ENCODE results near the gene PPP1R12C.
"Not testable (repeated sequence)": the region's sequence is repeated elsewhere in the genome, so short reads cannot be mapped to it uniquely, and the experiment has no call there.

Gene PPP1R12C

DNA sequence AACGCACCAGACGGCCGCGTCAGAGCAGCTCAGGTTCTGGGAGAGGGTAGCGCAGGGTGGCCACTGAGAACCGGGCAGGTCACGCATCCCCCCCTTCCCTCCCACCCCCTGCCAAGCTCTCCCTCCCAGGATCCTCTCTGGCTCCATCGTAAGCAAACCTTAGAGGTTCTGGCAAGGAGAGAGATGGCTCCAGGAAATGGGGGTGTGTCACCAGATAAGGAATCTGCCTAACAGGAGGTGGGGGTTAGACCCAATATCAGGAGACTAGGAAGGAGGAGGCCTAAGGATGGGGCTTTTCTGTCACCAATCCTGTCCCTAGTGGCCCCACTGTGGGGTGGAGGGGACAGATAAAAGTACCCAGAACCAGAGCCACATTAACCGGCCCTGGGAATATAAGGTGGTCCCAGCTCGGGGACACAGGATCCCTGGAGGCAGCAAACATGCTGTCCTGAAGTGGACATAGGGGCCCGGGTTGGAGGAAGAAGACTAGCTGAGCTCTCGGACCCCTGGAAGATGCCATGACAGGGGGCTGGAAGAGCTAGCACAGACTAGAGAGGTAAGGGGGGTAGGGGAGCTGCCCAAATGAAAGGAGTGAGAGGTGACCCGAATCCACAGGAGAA is 1.9 kb downstream of the PPP1R12C start:
- no peaks in the 10 kb centered on the region for H3K27me3 ChIP-seq (ENCODE audit: low read depth, low read length)
- peak overlapping the region; percentile 90 for H3K27ac ChIP-seq (ENCODE audit: low read length)
- H3K4me3 ChIP-seq (ENCODE audit: low read depth in 1 of 2, low read length in 2 of 2): peak overlapping the region; percentile 92 to 97
- peaks cover 15 to 54% of the 10 kb centered on the region in 2 donors for H3K4me1 ChIP-seq (ENCODE audit: control insufficient read depth in 1 of 2, insufficient read depth in 2 of 2, low read length in 2 of 2)
- H3K9me3 ChIP-seq (ENCODE audit: control insufficient read depth in 1 of 2, low read length in 2 of 2): no peaks in the 10 kb centered on the region
- H3K36me3 ChIP-seq (ENCODE audit: control insufficient read depth in 1 of 2, insufficient read depth in 2 of 2, low read length in 2 of 2): peaks cover 0 to under 1% of the 10 kb centered on the region in 2 donors

DNA sequence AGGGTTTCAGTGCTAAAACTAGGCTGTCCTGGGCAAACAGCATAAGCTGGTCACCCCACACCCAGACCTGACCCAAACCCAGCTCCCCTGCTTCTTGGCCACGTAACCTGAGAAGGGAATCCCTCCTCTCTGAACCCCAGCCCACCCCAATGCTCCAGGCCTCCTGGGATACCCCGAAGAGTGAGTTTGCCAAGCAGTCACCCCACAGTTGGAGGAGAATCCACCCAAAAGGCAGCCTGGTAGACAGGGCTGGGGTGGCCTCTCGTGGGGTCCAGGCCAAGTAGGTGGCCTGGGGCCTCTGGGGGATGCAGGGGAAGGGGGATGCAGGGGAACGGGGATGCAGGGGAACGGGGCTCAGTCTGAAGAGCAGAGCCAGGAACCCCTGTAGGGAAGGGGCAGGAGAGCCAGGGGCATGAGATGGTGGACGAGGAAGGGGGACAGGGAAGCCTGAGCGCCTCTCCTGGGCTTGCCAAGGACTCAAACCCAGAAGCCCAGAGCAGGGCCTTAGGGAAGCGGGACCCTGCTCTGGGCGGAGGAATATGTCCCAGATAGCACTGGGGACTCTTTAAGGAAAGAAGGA is 2.8 kb downstream of the PPP1R12C start:
- H3K36me3 ChIP-seq (ENCODE audit: control insufficient read depth in 1 of 2, insufficient read depth in 2 of 2, low read length in 2 of 2): peaks cover 0 to 9% of the 10 kb centered on the region in 2 donors
- peak overlapping the region in 1 of 2 donors; percentile 97 for H3K4me3 ChIP-seq (ENCODE audit: low read depth in 1 of 2, low read length in 2 of 2)
- peaks cover 15 to 58% of the 10 kb centered on the region in 2 donors for H3K4me1 ChIP-seq (ENCODE audit: control insufficient read depth in 1 of 2, insufficient read depth in 2 of 2, low read length in 2 of 2)
- no peaks in the 10 kb centered on the region for H3K27me3 ChIP-seq (ENCODE audit: low read depth, low read length)
- H3K9me3 ChIP-seq (ENCODE audit: control insufficient read depth in 1 of 2, low read length in 2 of 2): no peaks in the 10 kb centered on the region
- peak overlapping the region; percentile 90 for H3K27ac ChIP-seq (ENCODE audit: low read length)

DNA sequence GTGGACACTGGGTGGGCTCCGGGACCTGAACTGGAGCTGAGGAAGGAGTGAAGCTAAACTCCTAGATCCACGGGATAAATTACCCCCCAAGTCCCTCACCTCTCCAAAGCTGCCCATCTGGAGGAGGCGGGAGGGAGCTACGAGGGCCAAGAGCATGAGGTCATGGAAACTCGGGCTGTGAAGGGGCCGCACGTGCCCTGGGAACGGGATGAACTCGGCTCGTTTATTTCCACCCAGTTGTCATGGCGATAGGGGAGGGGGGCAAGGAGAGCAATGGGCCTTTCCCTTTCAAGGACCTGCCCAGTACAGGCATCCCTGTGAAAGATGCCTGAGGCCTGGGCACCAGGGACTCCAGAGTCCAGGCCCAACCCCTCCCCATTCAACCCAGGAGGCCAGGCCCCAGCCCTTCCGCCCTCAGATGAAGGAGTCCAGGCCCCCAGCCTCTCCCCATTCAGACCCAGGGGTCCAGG is 3.8 kb downstream of the PPP1R12C start:
- H3K4me1 ChIP-seq (ENCODE audit: control insufficient read depth in 1 of 2, insufficient read depth in 2 of 2, low read length in 2 of 2): peaks cover 15 to 60% of the 10 kb centered on the region in 2 donors
- H3K36me3 ChIP-seq (ENCODE audit: control insufficient read depth in 1 of 2, insufficient read depth in 2 of 2, low read length in 2 of 2): peaks cover 0 to 16% of the 10 kb centered on the region in 2 donors
- H3K4me3 ChIP-seq (ENCODE audit: low read depth in 1 of 2, low read length in 2 of 2): peak overlapping the region in 1 of 2 donors; percentile 97
- H3K9me3 ChIP-seq (ENCODE audit: control insufficient read depth in 1 of 2, low read length in 2 of 2): no peaks in the 10 kb centered on the region
- H3K27ac ChIP-seq (ENCODE audit: low read length): peak overlapping the region; percentile 85
- no peaks in the 10 kb centered on the region for H3K27me3 ChIP-seq (ENCODE audit: low read depth, low read length)

GRCh38 chr19:55112777-55113569 is 4.5 kb downstream of the PPP1R12C start:
- peaks cover 11 to 54% of the 10 kb centered on the region in 2 donors for H3K4me1 ChIP-seq (ENCODE audit: control insufficient read depth in 1 of 2, insufficient read depth in 2 of 2, low read length in 2 of 2)
- peak overlapping the region; percentile 85 for H3K27ac ChIP-seq (ENCODE audit: low read length)
- H3K27me3 ChIP-seq (ENCODE audit: low read depth, low read length): no peaks in the 10 kb centered on the region
- H3K36me3 ChIP-seq (ENCODE audit: control insufficient read depth in 1 of 2, insufficient read depth in 2 of 2, low read length in 2 of 2): peaks cover 0 to 16% of the 10 kb centered on the region in 2 donors
- H3K4me3 ChIP-seq (ENCODE audit: low read depth in 1 of 2, low read length in 2 of 2): peak overlapping the region in 1 of 2 donors; percentile 97
- H3K9me3 ChIP-seq (ENCODE audit: control insufficient read depth in 1 of 2, low read length in 2 of 2): no peaks in the 10 kb centered on the region

DNA sequence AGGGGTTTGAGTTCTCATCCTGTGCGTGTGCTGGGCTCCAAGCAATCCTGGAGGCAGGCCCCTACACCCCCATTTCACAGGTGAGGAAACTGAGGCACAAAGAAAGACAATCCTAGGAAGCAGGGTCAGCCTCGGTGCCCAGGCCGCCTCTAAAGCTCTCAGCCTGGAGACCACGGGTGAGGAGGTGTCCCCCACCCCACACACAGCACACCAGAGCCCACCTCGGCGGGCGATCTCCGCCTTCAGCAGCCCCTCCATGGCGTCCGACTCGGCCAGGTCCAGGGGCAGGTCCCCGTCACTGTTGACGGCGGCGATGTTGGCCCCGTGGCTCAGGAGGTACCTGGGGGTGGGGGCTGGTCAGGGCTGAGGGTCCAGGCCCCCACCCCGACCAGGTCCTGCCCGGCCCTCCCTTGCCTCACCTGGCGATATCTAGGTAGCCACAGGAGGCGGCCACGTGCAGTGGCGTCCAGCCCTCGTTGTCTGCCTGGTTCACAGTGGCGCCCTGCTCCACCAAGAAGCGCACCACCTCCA is 5.1 kb downstream of the PPP1R12C start:
- Histone ChIP-seq H3K27me3 (ENCODE audit: low read depth, low read length) (no peaks in the 10 kb centered on the region), H3K36me3 (ENCODE audit: control insufficient read depth in 1 of 2, insufficient read depth in 2 of 2, low read length in 2 of 2) (peaks cover 0 to 16% of the 10 kb centered on the region in 2 donors), H3K4me1 (ENCODE audit: control insufficient read depth in 1 of 2, insufficient read depth in 2 of 2, low read length in 2 of 2) (peaks cover 11 to 54% of the 10 kb centered on the region in 2 donors), H3K4me3 (ENCODE audit: low read depth in 1 of 2, low read length in 2 of 2) (peak overlapping the region in 1 of 2 donors; percentile 97), H3K9me3 (ENCODE audit: control insufficient read depth in 1 of 2, low read length in 2 of 2) (no peaks in the 10 kb centered on the region), H3K27ac (ENCODE audit: low read length) (peak overlapping the region; percentile 85)

DNA sequence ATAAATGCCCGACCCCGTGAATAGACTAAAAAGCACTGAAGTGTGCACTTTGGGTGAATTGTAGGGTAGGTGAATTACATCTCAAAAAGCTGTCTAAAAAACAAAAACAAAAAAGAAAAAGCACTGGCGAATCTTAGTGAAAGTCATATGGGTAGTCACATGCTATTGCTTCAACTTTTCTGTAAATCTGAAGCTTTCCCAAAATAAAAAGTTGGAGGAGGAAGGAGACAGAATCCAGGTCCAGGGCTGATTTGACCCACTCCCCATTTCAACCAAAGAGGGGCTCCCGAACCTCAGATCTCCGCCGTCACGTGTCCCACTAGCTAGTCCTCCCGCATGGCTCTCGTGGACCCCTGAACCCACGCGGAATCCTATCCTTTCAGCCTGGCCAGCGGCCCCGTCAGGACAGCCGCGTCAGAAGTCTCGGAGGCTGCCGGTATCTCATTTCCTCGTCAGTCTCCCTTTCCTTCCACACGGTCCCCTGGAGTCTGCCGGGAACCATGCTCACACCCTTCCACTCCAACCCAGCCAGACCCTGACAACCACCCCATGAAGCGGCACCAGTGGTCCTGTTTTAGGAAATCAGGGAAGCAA is 6.1 kb downstream of the PPP1R12C start:
- Histone ChIP-seq H3K9me3 (ENCODE audit: control insufficient read depth in 1 of 2, low read length in 2 of 2) (no peaks in the 10 kb centered on the region), H3K27ac (ENCODE audit: low read length) (peak overlapping the region; percentile 68), H3K4me1 (ENCODE audit: control insufficient read depth in 1 of 2, insufficient read depth in 2 of 2, low read length in 2 of 2) (peaks cover 11 to 52% of the 10 kb centered on the region in 2 donors), H3K4me3 (ENCODE audit: low read depth in 1 of 2, low read length in 2 of 2) (no peak overlapping the region), H3K36me3 (ENCODE audit: control insufficient read depth in 1 of 2, insufficient read depth in 2 of 2, low read length in 2 of 2) (peaks cover 6 to 21% of the 10 kb centered on the region in 2 donors), H3K27me3 (ENCODE audit: low read depth, low read length) (no peaks in the 10 kb centered on the region)

GRCh38 chr19:55109527-55110291 is 7.7 kb downstream of the PPP1R12C start:
- Histone ChIP-seq H3K27ac (ENCODE audit: low read length) (no peak overlapping the region), H3K9me3 (ENCODE audit: control insufficient read depth in 1 of 2, low read length in 2 of 2) (no peaks in the 10 kb centered on the region), H3K4me1 (ENCODE audit: control insufficient read depth in 1 of 2, insufficient read depth in 2 of 2, low read length in 2 of 2) (peaks cover 6 to 36% of the 10 kb centered on the region in 2 donors), H3K36me3 (ENCODE audit: control insufficient read depth in 1 of 2, insufficient read depth in 2 of 2, low read length in 2 of 2) (peaks cover 6 to 36% of the 10 kb centered on the region in 2 donors), H3K4me3 (ENCODE audit: low read depth in 1 of 2, low read length in 2 of 2) (no peak overlapping the region), H3K27me3 (ENCODE audit: low read depth, low read length) (no peaks in the 10 kb centered on the region)

GRCh38 chr19:55107252-55107651 is 10.2 kb downstream of the PPP1R12C start:
- H3K27ac ChIP-seq (ENCODE audit: low read length); H3K9me3 ChIP-seq (ENCODE audit: control insufficient read depth in 1 of 2, low read length in 2 of 2): not testable (repeated sequence)
- peaks cover 12 to 49% of the 10 kb centered on the region in 2 donors for H3K36me3 ChIP-seq (ENCODE audit: control insufficient read depth in 1 of 2, insufficient read depth in 2 of 2, low read length in 2 of 2)

GRCh38 chr19:55106591-55106990 is 10.8 kb downstream of the PPP1R12C start:
- Histone ChIP-seq H3K9me3 (ENCODE audit: control insufficient read depth in 1 of 2, low read length in 2 of 2) (peaks cover 0 to 3% of the 10 kb centered on the region in 2 donors), H3K36me3 (ENCODE audit: control insufficient read depth in 1 of 2, insufficient read depth in 2 of 2, low read length in 2 of 2) (peaks cover 17 to 53% of the 10 kb centered on the region in 2 donors), H3K4me1 (ENCODE audit: control insufficient read depth in 1 of 2, insufficient read depth in 2 of 2, low read length in 2 of 2) (peaks cover 0 to 12% of the 10 kb centered on the region in 2 donors), H3K4me3 (ENCODE audit: low read depth in 1 of 2, low read length in 2 of 2) (no peak overlapping the region), H3K27ac (ENCODE audit: low read length) (no peak overlapping the region), H3K27me3 (ENCODE audit: low read depth, low read length) (no peaks in the 10 kb centered on the region)

More at GRCh38 chr19:55107252-55107651, 10.2 kb downstream of the PPP1R12C start:
- peaks cover 0 to 12% of the 10 kb centered on the region in 2 donors for H3K4me1 ChIP-seq (ENCODE audit: control insufficient read depth in 1 of 2, insufficient read depth in 2 of 2, low read length in 2 of 2)
- not testable (repeated sequence) for H3K27me3 ChIP-seq (ENCODE audit: low read depth, low read length); H3K4me3 ChIP-seq (ENCODE audit: low read depth in 1 of 2, low read length in 2 of 2)

DNA sequence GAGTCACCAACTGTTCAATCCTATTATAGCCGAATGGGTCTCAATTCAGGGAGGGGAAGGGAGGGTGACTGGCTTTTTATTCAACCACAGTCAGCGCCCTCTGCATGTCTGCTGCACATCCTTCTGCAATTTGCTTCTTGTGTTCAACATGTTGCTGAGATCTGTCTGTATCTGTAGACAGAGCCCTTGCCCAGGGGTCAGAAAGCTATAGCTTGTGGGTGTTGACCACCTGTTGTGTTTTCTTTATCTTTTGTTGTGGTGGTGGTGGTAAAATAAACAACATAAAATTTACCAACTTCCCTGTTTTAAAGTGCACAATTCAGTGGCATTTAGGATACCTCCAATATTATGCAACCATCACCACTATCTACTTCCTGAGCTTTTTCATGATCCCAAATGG is 12.2 kb downstream of the PPP1R12C start:
- peaks cover 0 to 8% of the 10 kb centered on the region in 2 donors for H3K4me1 ChIP-seq (ENCODE audit: control insufficient read depth in 1 of 2, insufficient read depth in 2 of 2, low read length in 2 of 2)
- peaks cover 0 to 3% of the 10 kb centered on the region in 2 donors for H3K9me3 ChIP-seq (ENCODE audit: control insufficient read depth in 1 of 2, low read length in 2 of 2)
- H3K36me3 ChIP-seq (ENCODE audit: control insufficient read depth in 1 of 2, insufficient read depth in 2 of 2, low read length in 2 of 2): peaks cover 19 to 59% of the 10 kb centered on the region in 2 donors
- H3K27ac ChIP-seq (ENCODE audit: low read length): no peak overlapping the region
- no peaks in the 10 kb centered on the region for H3K27me3 ChIP-seq (ENCODE audit: low read depth, low read length)
- no peak overlapping the region for H3K4me3 ChIP-seq (ENCODE audit: low read depth in 1 of 2, low read length in 2 of 2)
